ENCODE data around the gene DOCK2. TPM values are rescaled to one million over a fixed set of nuclear protein-coding genes. Genes with fewer than 3 reads are reported as not detected.

The DOCK2 gene
- total and polyA plus RNA-seq, 2 donors (not counting 3 experiments of a cell fraction or from before 2014, with no cell fraction given), result 0.62 to 4.8 TPM

DNA sequence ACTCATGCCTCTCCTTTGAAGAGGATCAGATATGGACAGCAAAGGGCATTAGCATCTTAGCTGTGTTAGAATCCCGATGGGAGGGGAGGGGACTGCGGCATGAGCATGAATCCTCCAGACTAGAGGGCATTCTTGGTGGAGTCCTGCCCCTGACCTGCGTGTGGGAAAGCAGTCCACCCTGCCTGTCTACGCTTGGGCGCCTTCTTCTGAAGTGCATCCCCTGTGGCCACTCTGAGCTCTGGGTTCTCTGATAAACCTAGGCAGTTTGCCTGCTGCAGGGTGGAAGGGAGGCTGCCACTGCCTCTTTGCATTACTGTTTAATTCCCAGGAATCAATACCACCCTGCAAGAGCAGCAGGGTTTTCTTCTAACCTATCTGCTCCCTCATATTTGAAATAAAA lies 173.9 kb downstream of the DOCK2 start:
- Histone ChIP-seq H3K9me1 (replicated peaks; ENCODE audit: control insufficient read depth, extremely low read depth, insufficient read depth, low read length) (no peaks in the 10 kb centered on the region), H3K27ac (ENCODE audit: insufficient read depth, low read depth, low read length) (no peak overlapping the region), H3K9me3 (replicated peaks; ENCODE audit: control insufficient read depth, insufficient read depth, low read length) (no peaks in the 10 kb centered on the region), H3K4me3 (replicated peaks in 1 of 3; ENCODE audit: insufficient read depth in 1 of 3, low read depth in 1 of 3, low read length in 3 of 3) (no peak overlapping the region), H3K79me2 (ENCODE audit: control insufficient read depth, insufficient read depth, low read length) (no peaks in the 10 kb centered on the region), H3K27me3 (ENCODE audit: control insufficient read depth in 2 of 2, insufficient read depth in 2 of 2, low read length in 2 of 2) (peaks cover 0 to 4% of the 10 kb centered on the region in 2 experiments), H3K9ac (replicated peaks; ENCODE audit: extremely low read depth, insufficient read depth, low read length) (no peak overlapping the region), H3K36me3 (ENCODE audit: control insufficient read depth in 2 of 2, extremely low read depth in 1 of 2, insufficient read depth in 2 of 2, low read length in 2 of 2) (no peaks in the 10 kb centered on the region), H2AFZ (ENCODE audit: low read depth, low read length) (no peak overlapping the region), H3K4me2 (ENCODE audit: insufficient read depth, low read length) (no peak overlapping the region), H3K4me1 (ENCODE audit: control insufficient read depth, extremely low read depth, insufficient read depth, low read length) (no peaks in the 10 kb centered on the region), H4K20me1 (replicated peaks; ENCODE audit: control insufficient read depth, extremely low read depth, insufficient read depth, low read length) (no peaks in the 10 kb centered on the region)
- no TSS peak for BruUV-seq (replicated peaks)
- POLR2A ChIA-PET, result no interaction called here
- no peak for TF ChIP-seq GATA2 (IDR thresholded peaks at IDR 0.05; ENCODE audit: insufficient read depth, insufficient read length, low read depth, low read length)
- no peak for TF ChIP-seq JUN (IDR thresholded peaks at IDR 0.05; ENCODE audit: borderline replicate concordance, insufficient read depth, insufficient read length, low read depth)
- TF ChIP-seq POLR2AphosphoS5 (IDR thresholded peaks at IDR 0.05; ENCODE audit: insufficient read depth, low read depth, low read length), result no peak
- no peak for TF ChIP-seq POLR2A (IDR thresholded peaks at IDR 0.05; ENCODE audit: low read depth, low read length)
- no peak for TF ChIP-seq FOS (IDR thresholded peaks at IDR 0.05; ENCODE audit: borderline replicate concordance, insufficient read depth, low read length)
- TF ChIP-seq MYC (IDR thresholded peaks at IDR 0.05; ENCODE audit: low read depth, low read length), result no peak
- no peak for TF ChIP-seq EZH2 (IDR thresholded peaks at IDR 0.05; ENCODE audit: borderline replicate concordance, low read depth, low read length, severe bottlenecking)
- TF ChIP-seq, protein P1, sequence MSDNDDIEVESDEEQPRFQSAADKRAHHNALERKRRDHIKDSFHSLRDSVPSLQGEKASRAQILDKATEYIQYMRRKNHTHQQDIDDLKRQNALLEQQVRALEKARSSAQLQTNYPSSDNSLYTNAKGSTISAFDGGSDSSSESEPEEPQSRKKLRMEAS (IDR thresholded peaks at IDR 0.05; ENCODE audit: insufficient read depth, insufficient read length), result no peak
- TF ChIP-seq, protein P2, sequence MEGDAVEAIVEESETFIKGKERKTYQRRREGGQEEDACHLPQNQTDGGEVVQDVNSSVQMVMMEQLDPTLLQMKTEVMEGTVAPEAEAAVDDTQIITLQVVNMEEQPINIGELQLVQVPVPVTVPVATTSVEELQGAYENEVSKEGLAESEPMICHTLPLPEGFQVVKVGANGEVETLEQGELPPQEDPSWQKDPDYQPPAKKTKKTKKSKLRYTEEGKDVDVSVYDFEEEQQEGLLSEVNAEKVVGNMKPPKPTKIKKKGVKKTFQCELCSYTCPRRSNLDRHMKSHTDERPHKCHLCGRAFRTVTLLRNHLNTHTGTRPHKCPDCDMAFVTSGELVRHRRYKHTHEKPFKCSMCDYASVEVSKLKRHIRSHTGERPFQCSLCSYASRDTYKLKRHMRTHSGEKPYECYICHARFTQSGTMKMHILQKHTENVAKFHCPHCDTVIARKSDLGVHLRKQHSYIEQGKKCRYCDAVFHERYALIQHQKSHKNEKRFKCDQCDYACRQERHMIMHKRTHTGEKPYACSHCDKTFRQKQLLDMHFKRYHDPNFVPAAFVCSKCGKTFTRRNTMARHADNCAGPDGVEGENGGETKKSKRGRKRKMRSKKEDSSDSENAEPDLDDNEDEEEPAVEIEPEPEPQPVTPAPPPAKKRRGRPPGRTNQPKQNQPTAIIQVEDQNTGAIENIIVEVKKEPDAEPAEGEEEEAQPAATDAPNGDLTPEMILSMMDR (IDR thresholded peaks at IDR 0.05; ENCODE audit: extremely low read depth in 1 of 2, insufficient read depth in 1 of 2, low read depth in 1 of 2, low read length in 2 of 2), result no peak
- DNase-seq (ENCODE audit: low read depth, low spot score) (no peak), FAIRE-seq (no peak)
- CTCF ChIA-PET, result interaction anchor here (1.4 kb wide), 1 partner anchor 32 kb away, joined by 3 read pairs; no protein-coding TSS in a partner anchor
- intact Hi-C loops (cut with micrococcal nuclease), result no loop called here
- dilution Hi-C loops (cut with MboI; ENCODE audit: extremely low pct_ligation_motif_present, low sequenced_read_pairs), result no loop called here
